ENCODE data around the gene GOLGA6B. TPM values are rescaled to one million over a fixed set of nuclear protein-coding genes. Genes with fewer than 3 reads are reported as not detected.
A peak's percentile ranks its signal among the peaks of the same experiment; 100 is the strongest.
"Not testable (repeated sequence)": the region's sequence is repeated elsewhere in the genome, so short reads cannot be mapped to it uniquely, and the experiment has no call there.

Gene GOLGA6B
- total RNA-seq, 1 donor from 2014 or later: not detected

GRCh38 chr15:72656014-72656413 is 1.5 kb downstream of the GOLGA6B start:
- not testable (repeated sequence) for H3K4me1 Mint-ChIP-seq (ENCODE audit: unreplicated experiment); H3K27me3 Mint-ChIP-seq (ENCODE audit: unreplicated experiment); H3K27ac Mint-ChIP-seq (ENCODE audit: unreplicated experiment)

GRCh38 chr15:72661081-72661480 is 6.6 kb downstream of the GOLGA6B start:
- H3K27ac Mint-ChIP-seq (ENCODE audit: unreplicated experiment); H3K4me1 Mint-ChIP-seq (ENCODE audit: unreplicated experiment); H3K36me3 Mint-ChIP-seq (ENCODE audit: unreplicated experiment); H3K9me3 Mint-ChIP-seq (ENCODE audit: unreplicated experiment); DNase-seq (ENCODE audit: extremely low spot score, unreplicated experiment); H3K4me3 Mint-ChIP-seq (ENCODE audit: unreplicated experiment); H3K27me3 Mint-ChIP-seq (ENCODE audit: unreplicated experiment): not testable (repeated sequence)

More at GRCh38 chr15:72656014-72656413, 1.5 kb downstream of the GOLGA6B start:
- H3K4me3 Mint-ChIP-seq (ENCODE audit: unreplicated experiment); DNase-seq (ENCODE audit: extremely low spot score, unreplicated experiment); H3K9me3 Mint-ChIP-seq (ENCODE audit: unreplicated experiment); H3K36me3 Mint-ChIP-seq (ENCODE audit: unreplicated experiment): not testable (repeated sequence)

GRCh38 chr15:72663931-72664330 is 9.4 kb downstream of the GOLGA6B start:
- H3K27ac Mint-ChIP-seq (ENCODE audit: unreplicated experiment); H3K4me1 Mint-ChIP-seq (ENCODE audit: unreplicated experiment); H3K27me3 Mint-ChIP-seq (ENCODE audit: unreplicated experiment); H3K36me3 Mint-ChIP-seq (ENCODE audit: unreplicated experiment); DNase-seq (ENCODE audit: extremely low spot score, unreplicated experiment); H3K9me3 Mint-ChIP-seq (ENCODE audit: unreplicated experiment); H3K4me3 Mint-ChIP-seq (ENCODE audit: unreplicated experiment): not testable (repeated sequence)

- H3K27ac Mint-ChIP-seq (ENCODE audit: unreplicated experiment); H3K27me3 Mint-ChIP-seq (ENCODE audit: unreplicated experiment); H3K9me3 Mint-ChIP-seq (ENCODE audit: unreplicated experiment); H3K4me1 Mint-ChIP-seq (ENCODE audit: unreplicated experiment); H3K36me3 Mint-ChIP-seq (ENCODE audit: unreplicated experiment); H3K4me3 Mint-ChIP-seq (ENCODE audit: unreplicated experiment): not testable (repeated sequence)
- DNase-seq (ENCODE audit: extremely low spot score, unreplicated experiment): peak; percentile 66
Observed at GRCh38 chr15:72665706-72666105, 11.2 kb downstream of the GOLGA6B start.

GRCh38 chr15:72669803-72670202 is 15.3 kb downstream of the GOLGA6B start:
- H3K4me3 Mint-ChIP-seq (ENCODE audit: unreplicated experiment); H3K9me3 Mint-ChIP-seq (ENCODE audit: unreplicated experiment); H3K27ac Mint-ChIP-seq (ENCODE audit: unreplicated experiment); H3K36me3 Mint-ChIP-seq (ENCODE audit: unreplicated experiment): not testable (repeated sequence)
- Mint-ChIP-seq H3K4me1 (ENCODE audit: unreplicated experiment) (peaks cover 11% of the 10 kb centered on the region), H3K27me3 (ENCODE audit: unreplicated experiment) (peaks cover 23% of the 10 kb centered on the region)
- DNase-seq (ENCODE audit: extremely low spot score, unreplicated experiment): peak; percentile 80

GRCh38 chr15:72670656-72671352 is 16.3 kb downstream of the GOLGA6B start:
- not testable (repeated sequence) for H3K27ac Mint-ChIP-seq (ENCODE audit: unreplicated experiment); H3K36me3 Mint-ChIP-seq (ENCODE audit: unreplicated experiment); H3K9me3 Mint-ChIP-seq (ENCODE audit: unreplicated experiment)
- peaks cover 29% of the 10 kb centered on the region for H3K27me3 Mint-ChIP-seq (ENCODE audit: unreplicated experiment)
- TF ChIP-seq CTCF (IDR thresholded peaks at IDR 0.05): peak; percentile 63
- peaks cover 11% of the 10 kb centered on the region for H3K4me1 Mint-ChIP-seq (ENCODE audit: unreplicated experiment)
- peak overlapping the region; percentile 65 for H3K4me3 Mint-ChIP-seq (ENCODE audit: unreplicated experiment)
- peak; percentile 85 for DNase-seq (ENCODE audit: extremely low spot score, unreplicated experiment)

GRCh38 chr15:72671525-72671924 is 17.0 kb downstream of the GOLGA6B start:
- Mint-ChIP-seq H3K4me1 (ENCODE audit: unreplicated experiment) (peaks cover 11% of the 10 kb centered on the region), H3K9me3 (ENCODE audit: unreplicated experiment) (no peaks in the 10 kb centered on the region), H3K27me3 (ENCODE audit: unreplicated experiment) (peaks cover 30% of the 10 kb centered on the region), H3K36me3 (ENCODE audit: unreplicated experiment) (no peaks in the 10 kb centered on the region), H3K27ac (ENCODE audit: unreplicated experiment) (no peak overlapping the region), H3K4me3 (ENCODE audit: unreplicated experiment) (no peak overlapping the region)
- no peak for DNase-seq (ENCODE audit: extremely low spot score, unreplicated experiment)
- TF ChIP-seq CTCF (IDR thresholded peaks at IDR 0.05): no peak
